SW480 (cell line): ENCODE data around the gene CLN5.
"Not testable (repeated sequence)": the region's sequence is repeated elsewhere in the genome, so short reads cannot be mapped to it uniquely, and the experiment has no call there.

Experiments used
- DNase-seq: peaks from one replicate; pipeline ENCODE4 v3.0.0-alpha.2; 2016; ENCODE audit warnings: low spot score

CLN5 gene

GRCh38 chr13:76991796-76992547, at the start of gene CLN5:
TSS of gene CLN5 (plus strand) at chr13:76992081. CDS start at chr13:76992099, 18 bp downstream.
- peak; percentile 93 for DNase-seq

- no peak for DNase-seq
These were observed 49.5 kb upstream of the CLN5 start for GRCh38 chr13:76942363-76942762.

DNA sequence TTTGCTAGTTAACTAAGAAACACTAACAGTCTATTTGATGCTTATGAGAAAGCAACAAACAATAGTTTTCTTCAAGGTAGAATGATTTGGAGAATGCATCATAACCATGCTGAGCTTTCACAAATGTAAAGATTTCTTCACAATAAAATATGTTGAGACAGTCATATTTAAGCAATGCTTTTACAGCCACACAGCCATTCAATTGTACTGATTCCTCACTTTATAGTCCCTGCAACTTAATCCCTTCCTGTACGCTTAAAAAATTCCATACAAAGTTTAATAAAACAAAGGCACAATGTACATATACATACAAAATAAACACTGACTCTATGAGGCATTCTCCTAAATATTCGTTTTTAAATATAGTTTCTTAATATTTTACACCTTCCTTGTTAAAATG, 48.2 kb upstream of the CLN5 start:
- DNase-seq: no peak

DNA sequence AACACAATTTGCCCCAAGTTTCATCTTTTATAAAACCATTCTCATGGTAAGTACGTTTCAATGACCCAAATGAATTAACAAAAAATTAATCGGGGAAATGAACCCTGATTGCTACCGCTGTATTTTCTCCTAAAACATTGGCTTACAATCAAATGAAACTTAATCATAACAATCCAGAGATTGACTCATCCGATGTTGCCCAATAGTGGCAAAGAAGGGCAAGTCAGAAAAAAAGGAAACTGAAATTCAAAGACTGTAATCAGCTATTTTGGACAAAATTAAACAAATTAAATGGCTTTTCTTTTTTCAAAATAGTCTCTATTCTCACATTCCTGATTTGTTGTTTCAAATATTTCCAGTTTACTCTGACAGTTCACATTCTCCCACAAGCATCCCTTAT, 47.4 kb upstream of the CLN5 start:
- DNase-seq: no peak

- DNase-seq: no peak
These were observed 43.7 kb upstream of the CLN5 start, which contains the start of gene ACOD1 for GRCh38 chr13:76948149-76948548. TSS of gene ACOD1 (plus strand) at chr13:76948511. CDS start at chr13:76948559, 48 bp downstream.

- DNase-seq: no peak
These were observed 41.8 kb upstream of the CLN5 start for GRCh38 chr13:76950101-76950500.

- no peak for DNase-seq
These were observed 37.9 kb upstream of the CLN5 start for GRCh38 chr13:76953968-76954367.

DNA sequence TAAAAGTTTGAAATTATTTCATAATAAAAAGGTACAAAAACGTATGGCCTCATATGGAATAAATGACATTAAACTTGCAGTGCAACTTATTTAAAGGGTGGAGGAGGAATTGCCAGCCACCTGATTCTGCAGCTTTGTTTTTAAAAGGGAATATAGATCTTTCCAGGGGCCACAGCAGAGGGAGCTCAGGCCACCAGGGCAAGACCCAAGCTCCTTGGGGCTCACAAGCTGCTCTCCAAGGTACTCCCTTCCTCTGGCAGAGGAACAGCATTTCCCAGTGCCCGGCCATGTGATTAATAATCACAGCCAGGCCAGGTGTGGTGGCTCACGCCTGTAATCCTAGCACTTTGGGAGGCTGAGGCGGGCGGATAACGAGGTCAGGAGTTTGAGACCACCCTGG, 37.3 kb upstream of the CLN5 start:
- DNase-seq: no peak

DNA sequence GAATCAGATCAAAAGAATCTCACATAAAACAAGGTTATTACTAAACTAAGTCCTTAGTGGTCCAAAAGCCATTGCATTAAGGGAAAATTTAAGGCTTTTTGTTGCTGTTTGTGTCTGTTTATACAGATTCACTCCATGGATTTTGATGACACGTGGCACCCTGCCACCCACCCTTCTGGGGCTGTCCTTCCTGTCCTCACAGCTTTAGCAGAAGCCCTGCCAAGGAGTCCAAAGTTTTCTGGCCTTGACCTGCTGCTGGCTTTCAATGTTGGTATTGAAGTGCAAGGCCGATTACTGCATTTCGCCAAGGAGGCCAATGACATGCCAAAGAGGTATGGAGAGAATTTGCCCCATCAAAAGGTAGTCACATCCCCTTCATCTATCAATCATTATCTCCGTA, 36.7 kb upstream of the CLN5 start:
- DNase-seq: no peak

- DNase-seq: no peak
These were observed 36.2 kb upstream of the CLN5 start for GRCh38 chr13:76955661-76956060.

- no peak for DNase-seq
These were observed 32.9 kb upstream of the CLN5 start for GRCh38 chr13:76958841-76959432.

- not testable (repeated sequence) for DNase-seq
These were observed 32.1 kb upstream of the CLN5 start for GRCh38 chr13:76959734-76960133.

DNA sequence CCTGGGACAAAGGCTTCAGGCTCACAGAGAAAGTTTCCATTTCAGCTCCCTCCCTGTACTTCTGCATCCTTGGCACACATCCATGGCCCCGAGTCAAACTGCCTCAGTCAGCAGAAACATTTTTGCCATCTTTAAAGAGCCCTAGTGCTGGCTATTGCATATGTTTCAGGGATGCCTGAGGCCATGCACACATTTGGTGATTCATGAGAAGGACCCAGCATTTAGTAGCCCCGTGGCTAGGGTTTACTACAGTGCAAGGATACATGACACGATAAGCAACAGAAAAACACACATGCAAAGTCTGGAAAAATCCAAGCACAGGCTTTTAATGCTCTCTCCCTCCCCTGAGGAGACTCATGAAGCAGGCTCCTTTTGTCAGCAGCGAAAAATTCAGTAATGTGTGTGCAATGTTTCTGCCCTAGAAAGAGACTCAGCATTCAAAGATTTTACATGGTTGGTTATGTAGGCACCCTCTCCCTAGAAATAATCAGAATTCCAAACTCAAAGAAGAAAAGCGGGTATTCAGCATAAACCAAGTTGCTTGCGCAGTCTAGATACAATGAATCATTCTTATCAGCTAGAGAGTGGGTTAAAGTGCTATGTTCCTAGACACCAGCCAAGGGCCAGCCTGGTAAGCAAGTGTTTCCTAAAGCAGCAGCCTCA, 26.0 kb upstream of the CLN5 start:
- no peak for DNase-seq

- DNase-seq: no peak
These were observed 24.9 kb upstream of the CLN5 start for GRCh38 chr13:76967031-76967430.

DNA sequence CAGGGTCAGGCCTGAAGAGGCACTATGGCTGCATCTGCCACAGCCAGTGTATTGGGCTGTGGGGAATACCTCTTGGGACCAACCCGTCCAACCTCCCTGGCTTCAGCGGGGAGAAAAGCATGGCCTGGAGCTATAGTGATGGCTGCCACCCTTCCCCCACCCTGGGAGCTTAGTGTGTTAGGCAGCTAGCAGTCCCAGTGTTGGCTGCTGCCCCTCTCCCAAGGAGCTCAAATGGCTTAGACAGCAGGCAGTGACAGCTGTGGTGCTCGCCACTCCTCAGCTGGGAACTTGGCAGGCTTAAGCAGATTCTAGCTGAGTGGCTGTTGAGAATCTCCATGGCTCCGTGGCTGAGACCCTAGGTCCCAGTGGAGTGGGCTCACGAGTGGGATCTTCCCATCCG, 23.8 kb upstream of the CLN5 start:
- DNase-seq: no peak

GRCh38 chr13:76969488-76970365, 22.2 kb upstream of the CLN5 start:
- no peak for DNase-seq

GRCh38 chr13:76971215-76971614, 20.7 kb upstream of the CLN5 start:
- no peak for DNase-seq

- no peak for DNase-seq
These were observed 19.7 kb upstream of the CLN5 start for GRCh38 chr13:76971851-76972829.

- DNase-seq: no peak
These were observed 17.8 kb upstream of the CLN5 start for GRCh38 chr13:76973920-76974617.

GRCh38 chr13:76974618-76974975, 17.3 kb upstream of the CLN5 start:
- DNase-seq: no peak
